Skin of body (tissue), 2 donors: ENCODE data around the gene TMEM214. TPM values are rescaled to one million over a fixed set of nuclear protein-coding genes. Genes with fewer than 3 reads are reported as not detected.

Experiments used
- DNase-seq: peaks from one replicate; lab custom pipeline; 2025; lab: John Stamatoyannopoulos, UW
- total RNA-seq: library from RNA; depleted of rRNA; stranded (reverse); fragments of >200 nt; gene quantifications from one replicate; pipeline ENCODE4 v1.2.3, GENCODE V29; 2014

Gene TMEM214, protein sequence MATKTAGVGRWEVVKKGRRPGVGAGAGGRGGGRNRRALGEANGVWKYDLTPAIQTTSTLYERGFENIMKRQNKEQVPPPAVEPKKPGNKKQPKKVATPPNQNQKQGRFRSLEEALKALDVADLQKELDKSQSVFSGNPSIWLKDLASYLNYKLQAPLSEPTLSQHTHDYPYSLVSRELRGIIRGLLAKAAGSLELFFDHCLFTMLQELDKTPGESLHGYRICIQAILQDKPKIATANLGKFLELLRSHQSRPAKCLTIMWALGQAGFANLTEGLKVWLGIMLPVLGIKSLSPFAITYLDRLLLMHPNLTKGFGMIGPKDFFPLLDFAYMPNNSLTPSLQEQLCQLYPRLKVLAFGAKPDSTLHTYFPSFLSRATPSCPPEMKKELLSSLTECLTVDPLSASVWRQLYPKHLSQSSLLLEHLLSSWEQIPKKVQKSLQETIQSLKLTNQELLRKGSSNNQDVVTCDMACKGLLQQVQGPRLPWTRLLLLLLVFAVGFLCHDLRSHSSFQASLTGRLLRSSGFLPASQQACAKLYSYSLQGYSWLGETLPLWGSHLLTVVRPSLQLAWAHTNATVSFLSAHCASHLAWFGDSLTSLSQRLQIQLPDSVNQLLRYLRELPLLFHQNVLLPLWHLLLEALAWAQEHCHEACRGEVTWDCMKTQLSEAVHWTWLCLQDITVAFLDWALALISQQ
- total RNA-seq, result 30.8 TPM

DNA sequence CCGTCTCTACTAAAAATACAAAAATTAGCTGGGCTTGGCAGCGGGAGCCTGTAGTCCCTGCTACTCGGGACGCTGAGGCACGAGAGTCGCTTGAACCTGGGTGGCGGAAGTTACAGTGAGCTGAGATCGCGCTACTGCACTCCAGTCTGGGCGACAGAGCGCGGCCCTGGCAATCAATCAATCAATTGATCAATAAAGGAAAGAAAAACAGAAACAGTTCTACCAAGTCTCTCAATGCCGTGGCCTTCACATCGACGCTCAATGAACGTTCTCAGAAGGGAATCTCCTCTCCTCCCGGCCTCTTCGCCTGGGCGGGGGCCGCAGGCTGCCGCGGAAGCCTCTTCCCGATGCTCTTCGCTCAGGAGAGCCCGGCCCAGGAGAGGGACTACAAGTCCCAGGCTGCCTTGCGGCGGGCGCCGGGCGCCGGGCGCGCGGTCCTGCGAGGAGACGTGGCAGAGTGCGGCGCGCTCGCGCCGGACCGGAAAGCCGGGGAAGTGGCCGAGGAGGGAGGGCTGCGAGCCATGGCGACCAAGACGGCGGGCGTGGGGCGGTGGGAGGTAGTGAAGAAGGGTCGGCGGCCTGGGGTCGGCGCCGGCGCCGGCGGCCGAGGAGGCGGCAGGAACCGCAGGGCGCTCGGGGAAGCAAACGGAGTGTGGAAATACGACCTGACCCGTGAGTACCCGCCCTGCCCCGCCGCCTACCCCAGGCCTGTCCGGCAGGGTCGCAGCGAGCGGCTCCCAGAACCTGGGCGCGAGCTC lies at the start of gene TMEM214:
Gene TMEM214 (plus strand): TSS at position 471 of the 758 bp plus-strand sequence. CDS start 51 bp downstream, at position 522.
- DNase-seq, result peak; percentile 70

GRCh38 chr2:26983746-26984145 lies 49.0 kb upstream of the TMEM214 start:
- no peak for DNase-seq

DNA sequence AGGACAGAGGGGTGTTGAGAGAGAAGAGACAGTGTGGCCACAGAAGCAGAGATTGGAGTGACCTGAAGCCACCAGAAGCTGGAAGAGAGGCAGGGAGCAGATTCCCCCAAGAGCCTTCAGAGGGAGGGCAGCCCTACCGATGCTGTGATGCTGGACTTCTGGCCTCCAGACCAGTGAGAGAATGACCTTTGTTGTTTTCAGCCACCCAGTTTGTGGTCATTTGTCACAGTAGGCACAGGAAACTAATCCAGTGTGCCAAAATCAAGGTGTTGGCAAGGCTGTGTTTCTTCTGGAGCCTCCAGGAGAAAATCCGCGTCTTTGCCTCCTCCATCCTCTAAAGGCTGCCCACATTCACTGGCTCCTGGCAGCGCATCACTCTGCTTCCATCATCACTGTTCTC lies 47.0 kb upstream of the TMEM214 start:
- DNase-seq, result no peak

- DNase-seq, result no peak
Measured at GRCh38 chr2:26986576-26986975, 46.2 kb upstream of the TMEM214 start.

- DNase-seq, result no peak
Measured at GRCh38 chr2:26988058-26988860, 44.5 kb upstream of the TMEM214 start.

- DNase-seq, result no peak
Measured at GRCh38 chr2:26989156-26989555, 43.6 kb upstream of the TMEM214 start.

DNA sequence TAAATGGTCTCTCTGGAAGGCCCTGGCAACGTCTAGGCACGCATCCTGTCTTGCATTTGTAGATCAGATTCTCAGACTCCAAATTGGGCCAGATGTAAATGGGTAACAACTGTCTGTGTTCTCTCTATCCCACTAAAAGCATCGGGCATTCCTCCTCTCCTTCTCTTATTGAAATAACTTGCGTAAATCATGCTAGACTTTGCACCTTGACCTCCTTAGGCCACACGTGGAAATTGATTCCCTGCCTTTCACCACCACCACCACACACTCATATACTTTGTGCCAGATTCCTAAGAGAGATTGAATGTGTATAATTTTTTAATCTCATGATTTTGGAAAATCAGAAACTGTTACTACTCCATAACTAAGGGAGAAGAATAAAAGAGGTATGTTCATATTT lies 41.0 kb upstream of the TMEM214 start:
- no peak for DNase-seq

DNA sequence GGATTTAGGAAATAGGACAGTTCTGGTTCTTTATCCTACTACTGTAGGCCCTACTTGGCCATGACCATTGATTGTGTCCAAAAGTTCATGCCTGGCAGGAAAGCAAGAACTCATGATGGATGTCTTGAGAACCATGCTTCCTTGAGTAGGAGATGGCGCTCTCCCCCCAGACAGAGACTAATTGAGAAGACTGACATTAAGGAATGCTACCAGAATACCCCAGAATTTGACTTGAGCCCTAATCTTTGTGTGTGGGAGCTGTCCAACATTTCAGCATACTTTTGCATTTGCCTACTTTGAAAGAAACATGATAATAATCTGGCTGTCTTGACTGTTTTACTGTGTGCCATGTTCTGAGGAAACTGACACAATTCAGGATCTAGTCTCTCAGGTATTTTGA lies 39.0 kb upstream of the TMEM214 start:
- DNase-seq, result no peak

- no peak for DNase-seq
Measured at GRCh38 chr2:26994983-26995382, 37.8 kb upstream of the TMEM214 start.

DNA sequence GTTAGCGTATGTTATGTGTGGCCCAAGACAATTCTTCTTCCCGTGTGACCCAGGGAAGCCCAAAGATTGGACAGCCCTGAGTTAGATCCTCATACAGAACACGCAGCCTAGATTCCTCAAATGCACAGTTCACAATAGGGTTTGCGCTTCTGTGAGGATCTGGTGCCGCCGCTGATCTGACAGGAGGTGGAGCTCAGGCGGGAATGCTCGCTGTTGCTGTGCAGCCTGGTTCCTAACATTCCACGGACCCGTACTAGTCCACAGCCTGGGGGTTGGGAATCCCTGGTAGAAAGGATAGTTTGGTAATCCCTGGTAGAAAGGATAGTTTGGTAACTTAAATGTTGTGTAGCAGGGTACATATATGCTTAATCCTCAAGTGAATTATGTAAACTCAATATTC lies 35.4 kb upstream of the TMEM214 start:
- DNase-seq, result no peak

DNA sequence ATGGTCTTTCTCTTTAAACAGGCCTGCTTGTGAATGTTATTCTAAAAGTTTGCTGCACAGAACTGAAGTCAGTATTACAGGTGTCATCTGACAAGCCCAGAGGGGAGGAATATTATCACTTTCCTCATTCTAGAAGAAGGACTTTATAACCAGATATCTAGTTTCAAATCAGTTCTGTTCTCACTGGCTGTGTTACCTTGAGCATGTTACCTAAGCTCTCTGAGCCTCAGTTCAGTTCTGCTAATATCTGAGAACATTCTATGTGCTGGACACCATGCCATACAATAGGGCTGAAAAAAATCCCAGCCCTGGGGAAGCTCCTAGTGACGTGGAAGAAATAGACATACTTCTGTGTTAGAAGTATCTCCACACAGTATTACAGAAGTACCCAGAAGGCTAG lies 34.4 kb upstream of the TMEM214 start:
- no peak for DNase-seq

DNA sequence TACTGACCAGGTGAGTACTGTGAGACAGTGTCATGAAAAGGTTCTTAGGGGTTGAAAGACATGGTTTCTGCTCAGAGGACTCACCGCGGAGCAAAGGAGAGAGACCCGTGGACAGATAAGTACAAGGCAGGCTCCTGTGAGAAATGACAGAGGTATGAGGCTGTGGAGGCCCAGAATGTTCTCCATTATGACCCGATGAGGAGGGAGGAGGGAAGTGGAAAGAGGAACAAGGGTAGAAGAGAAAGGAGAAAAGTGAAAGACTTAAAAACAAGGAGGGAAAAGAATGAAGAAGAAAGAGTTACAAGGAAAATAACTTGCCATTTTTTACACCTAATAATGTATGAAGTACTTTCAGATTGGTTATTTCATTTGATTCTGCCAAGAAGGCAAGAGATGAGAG lies 32.5 kb upstream of the TMEM214 start:
- DNase-seq, result no peak

- no peak for DNase-seq
Measured at GRCh38 chr2:27000995-27001394, 31.8 kb upstream of the TMEM214 start.

GRCh38 chr2:27001950-27002349 lies 30.8 kb upstream of the TMEM214 start:
- no peak for DNase-seq

GRCh38 chr2:27003007-27003406 lies 29.8 kb upstream of the TMEM214 start:
- DNase-seq, result no peak

- no peak for DNase-seq
Measured at GRCh38 chr2:27003857-27004256, 28.9 kb upstream of the TMEM214 start.

- DNase-seq, result no peak
Measured at GRCh38 chr2:27006602-27007415, 26.0 kb upstream of the TMEM214 start.

GRCh38 chr2:27007416-27008374 lies 25.1 kb upstream of the TMEM214 start:
- DNase-seq, result no peak

DNA sequence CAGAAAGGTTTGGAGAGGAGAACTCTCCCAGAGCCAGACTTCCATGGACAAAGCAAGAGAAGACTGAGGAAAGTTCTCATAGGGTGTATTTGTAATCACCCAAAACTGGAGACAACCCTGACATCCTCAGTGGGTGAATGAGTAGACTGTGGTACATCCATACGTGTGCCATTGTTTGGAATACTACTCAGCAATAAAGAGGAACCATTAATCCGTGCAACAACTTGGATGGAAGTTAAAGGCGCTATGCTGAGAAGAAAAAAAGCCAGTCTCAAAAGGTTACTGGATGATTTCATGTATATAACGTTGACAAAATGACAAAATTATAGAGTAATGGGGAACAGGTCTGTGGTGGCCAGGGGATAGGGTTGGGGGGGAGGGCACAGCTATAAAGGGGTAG lies 24.1 kb upstream of the TMEM214 start:
- DNase-seq, result no peak
